GM18858 (cell line): ENCODE measurements around the gene PLXNA4.

Experiments used
- ATAC-seq: cut with Tn5 transposase; IDR thresholded peaks from one replicate; pipeline ENCODE4 v1.9.1; 2021; ENCODE audit not compliant: unreplicated experiment

Gene PLXNA4

GRCh38 chr7:132161533-132161915 is 414.7 kb downstream of the PLXNA4 start:
- ATAC-seq: no peak

GRCh38 chr7:132160611-132161532 is 415.4 kb downstream of the PLXNA4 start:
- ATAC-seq: no peak

GRCh38 chr7:132158841-132159240 is 417.4 kb downstream of the PLXNA4 start:
- no peak for ATAC-seq

GRCh38 chr7:132158166-132158565 is 418.1 kb downstream of the PLXNA4 start:
- no peak for ATAC-seq

- ATAC-seq: no peak
Observed at GRCh38 chr7:132155715-132156114, 420.6 kb downstream of the PLXNA4 start.

GRCh38 chr7:132154695-132155471 is 421.4 kb downstream of the PLXNA4 start:
- ATAC-seq: no peak

- ATAC-seq: no peak
Observed at GRCh38 chr7:132154248-132154647, 422.0 kb downstream of the PLXNA4 start.

GRCh38 chr7:132152131-132152889 is 424.0 kb downstream of the PLXNA4 start:
- no peak for ATAC-seq

- ATAC-seq: no peak
Observed at GRCh38 chr7:132150711-132151110, 425.6 kb downstream of the PLXNA4 start.

- no peak for ATAC-seq
Observed at GRCh38 chr7:132149436-132150304, 426.6 kb downstream of the PLXNA4 start.

GRCh38 chr7:132148876-132149275 is 427.4 kb downstream of the PLXNA4 start:
- ATAC-seq: no peak

- no peak for ATAC-seq
Observed at GRCh38 chr7:132145466-132145865, 430.8 kb downstream of the PLXNA4 start.

GRCh38 chr7:132145063-132145462 is 431.2 kb downstream of the PLXNA4 start:
- ATAC-seq: no peak

GRCh38 chr7:132142006-132142405 is 434.3 kb downstream of the PLXNA4 start:
- no peak for ATAC-seq

GRCh38 chr7:132141109-132141508 is 435.2 kb downstream of the PLXNA4 start:
- ATAC-seq: no peak

GRCh38 chr7:132140341-132140740 is 435.9 kb downstream of the PLXNA4 start:
- ATAC-seq: no peak

GRCh38 chr7:132138817-132139216 is 437.5 kb downstream of the PLXNA4 start:
- no peak for ATAC-seq

- no peak for ATAC-seq
Observed at GRCh38 chr7:132137681-132138080, 438.6 kb downstream of the PLXNA4 start.

GRCh38 chr7:132135746-132136385 is 440.4 kb downstream of the PLXNA4 start:
- ATAC-seq: no peak
